ENCODE data around the gene FRAS1.

GRCh38 chr4:78551420-78552351, 494.6 kb downstream of the FRAS1 start, which contains the start of gene ANXA3:
- TF ChIP-seq CTCF (conservative IDR thresholded peaks at IDR 0.05) (no peak), EZH2 (IDR thresholded peaks at IDR 0.05; ENCODE audit: low read depth) (no peak)
